GM12873 (cell line): ENCODE data around the gene KRTAP15-1.

ENCODE experiments used
- TF ChIP-seq, protein P1 (sequence below): IDR thresholded peaks from 2 replicates; pipeline ENCODE4 v1.5.1; 2012; ENCODE audit warnings: low read depth, mild to moderate bottlenecking, moderate library complexity, low read length, control low read depth; ENCODE audit not compliant: insufficient read depth; ENCODE audit errors: missing control alignments

Gene KRTAP15-1

DNA sequence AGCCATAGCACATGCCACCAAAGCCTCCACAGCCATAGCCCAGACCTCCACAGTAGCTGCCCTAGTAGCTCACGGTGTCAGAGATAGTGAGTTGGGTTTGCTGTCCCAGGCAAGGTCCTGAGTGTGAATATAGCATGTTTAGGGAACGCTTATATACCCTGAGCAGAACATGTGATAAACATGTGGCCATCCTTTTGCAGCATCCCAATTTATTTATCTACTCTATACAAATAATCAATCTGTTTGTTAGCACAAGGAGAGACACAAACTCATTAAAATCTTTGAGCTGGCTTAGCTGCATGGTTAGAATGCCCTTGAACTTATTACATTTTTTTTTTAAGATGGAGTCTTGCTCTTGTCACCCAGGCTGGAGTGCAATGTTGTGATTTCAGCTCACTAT lies 47.3 kb downstream of the KRTAP15-1 start, which contains the start of gene KRTAP19-2:
TSS of gene KRTAP19-2 (minus strand) at position 101 of the 400 bp plus-strand sequence. CDS start at position 13, 88 bp downstream.
- TF ChIP-seq, protein P1, sequence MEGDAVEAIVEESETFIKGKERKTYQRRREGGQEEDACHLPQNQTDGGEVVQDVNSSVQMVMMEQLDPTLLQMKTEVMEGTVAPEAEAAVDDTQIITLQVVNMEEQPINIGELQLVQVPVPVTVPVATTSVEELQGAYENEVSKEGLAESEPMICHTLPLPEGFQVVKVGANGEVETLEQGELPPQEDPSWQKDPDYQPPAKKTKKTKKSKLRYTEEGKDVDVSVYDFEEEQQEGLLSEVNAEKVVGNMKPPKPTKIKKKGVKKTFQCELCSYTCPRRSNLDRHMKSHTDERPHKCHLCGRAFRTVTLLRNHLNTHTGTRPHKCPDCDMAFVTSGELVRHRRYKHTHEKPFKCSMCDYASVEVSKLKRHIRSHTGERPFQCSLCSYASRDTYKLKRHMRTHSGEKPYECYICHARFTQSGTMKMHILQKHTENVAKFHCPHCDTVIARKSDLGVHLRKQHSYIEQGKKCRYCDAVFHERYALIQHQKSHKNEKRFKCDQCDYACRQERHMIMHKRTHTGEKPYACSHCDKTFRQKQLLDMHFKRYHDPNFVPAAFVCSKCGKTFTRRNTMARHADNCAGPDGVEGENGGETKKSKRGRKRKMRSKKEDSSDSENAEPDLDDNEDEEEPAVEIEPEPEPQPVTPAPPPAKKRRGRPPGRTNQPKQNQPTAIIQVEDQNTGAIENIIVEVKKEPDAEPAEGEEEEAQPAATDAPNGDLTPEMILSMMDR, result no peak
